NCI-H345 treated with DMSO at 0.1 percent for 48 hours (cell line): ENCODE data around the gene PPM1B.
"Not testable (repeated sequence)": the region's sequence is repeated elsewhere in the genome, so short reads cannot be mapped to it uniquely, and the experiment has no call there.

ENCODE experiments used
- DNase-seq: peaks from one replicate; lab custom pipeline; 2025; ENCODE audit not compliant: unreplicated experiment; lab: John Stamatoyannopoulos, UW

PPM1B gene

GRCh38 chr2:44246840-44247369, 78.2 kb downstream of the PPM1B start:
- DNase-seq, result no peak

- no peak for DNase-seq
Measured at GRCh38 chr2:44247924-44248323, 79.2 kb downstream of the PPM1B start.

DNA sequence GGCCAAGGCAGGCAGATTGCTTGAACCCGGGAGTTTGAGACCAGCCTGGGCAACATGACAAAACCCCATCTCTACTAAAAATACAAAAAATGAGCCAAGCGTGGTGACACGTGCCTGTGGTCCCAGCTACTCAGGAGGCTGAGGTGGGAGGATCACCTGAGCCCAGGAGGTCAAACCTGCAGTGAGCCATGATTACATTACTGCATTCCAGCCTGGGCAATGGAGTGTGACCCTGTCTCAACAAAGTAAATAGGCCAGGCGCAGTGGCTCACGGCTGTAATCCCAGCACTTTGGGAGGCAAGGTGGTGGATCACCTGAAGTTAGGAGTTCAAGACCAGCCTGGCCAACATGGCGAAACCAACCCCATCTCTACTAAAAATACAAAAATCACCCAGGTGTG, 80.6 kb downstream of the PPM1B start:
- not testable (repeated sequence) for DNase-seq

- DNase-seq, result no peak
Measured at GRCh38 chr2:44250376-44250775, 81.7 kb downstream of the PPM1B start.

GRCh38 chr2:44254023-44254422, 85.3 kb downstream of the PPM1B start:
- DNase-seq, result no peak

- DNase-seq, result not testable (repeated sequence)
Measured at GRCh38 chr2:44255704-44256103, 87.0 kb downstream of the PPM1B start.

- not testable (repeated sequence) for DNase-seq
Measured at GRCh38 chr2:44257802-44258201, 89.1 kb downstream of the PPM1B start.

GRCh38 chr2:44267269-44267795, 98.7 kb downstream of the PPM1B start:
- no peak for DNase-seq

- DNase-seq, result no peak
Measured at GRCh38 chr2:44267796-44268648, 99.3 kb downstream of the PPM1B start.

GRCh38 chr2:44269831-44270230, 101.2 kb downstream of the PPM1B start:
- no peak for DNase-seq

DNA sequence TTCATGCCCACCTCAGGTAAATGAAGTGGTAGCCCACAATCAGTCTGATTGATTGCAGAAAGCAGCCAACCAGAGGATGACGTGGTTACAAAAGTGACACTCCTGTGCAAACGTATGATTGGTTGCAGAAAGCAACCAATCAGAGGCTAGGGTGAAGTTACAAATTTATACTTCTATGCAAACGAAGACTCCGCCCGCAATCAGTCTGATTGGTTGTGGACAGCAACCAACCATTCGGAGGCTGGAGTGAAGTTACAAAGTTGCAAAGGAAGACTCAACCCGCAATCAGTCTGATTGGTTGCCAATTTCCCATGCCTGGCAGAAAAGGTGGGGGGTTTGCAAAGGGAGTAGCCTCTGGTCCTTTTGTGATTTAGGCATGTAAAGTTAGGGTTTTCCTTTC, 102.6 kb downstream of the PPM1B start:
- no peak for DNase-seq

DNA sequence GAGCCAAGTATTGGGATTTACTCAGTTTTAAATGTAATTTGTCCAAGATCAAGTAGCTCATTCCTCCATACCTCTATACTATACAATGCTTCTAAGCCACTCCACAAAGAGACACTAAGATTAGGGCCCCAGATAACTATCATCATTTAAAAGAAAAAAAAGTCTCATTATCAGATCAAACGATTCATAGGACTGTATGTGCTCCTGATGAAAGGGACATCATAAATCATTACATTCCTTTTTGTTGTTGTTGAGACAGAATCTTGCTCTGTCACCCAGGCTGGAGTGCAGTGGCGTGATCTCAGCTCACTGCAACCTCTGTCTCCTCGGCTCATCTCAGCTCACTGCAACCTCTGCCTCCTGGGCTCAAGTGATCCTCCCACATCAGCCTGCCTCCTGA, 104.4 kb downstream of the PPM1B start:
- DNase-seq, result no peak

GRCh38 chr2:44273596-44273995, 104.9 kb downstream of the PPM1B start:
- no peak for DNase-seq

DNA sequence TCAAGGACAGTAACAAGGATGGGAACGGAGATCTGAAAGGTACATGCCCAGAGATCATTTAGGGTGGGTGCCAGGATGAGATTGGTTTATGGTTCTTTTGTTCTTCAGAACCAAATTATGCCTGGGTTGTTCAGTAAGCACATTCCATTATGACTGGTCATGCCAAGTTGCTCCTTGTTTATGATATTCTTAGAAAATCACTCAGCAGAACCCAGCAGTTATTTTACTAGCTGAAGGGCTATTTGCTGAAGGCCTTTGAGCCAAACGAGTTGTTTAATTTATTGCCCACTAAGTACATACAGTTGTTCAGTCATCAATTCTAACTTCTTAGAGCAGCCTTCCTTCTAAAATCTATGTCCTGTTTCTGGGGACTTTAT, 107.2 kb downstream of the PPM1B start:
- no peak for DNase-seq

DNA sequence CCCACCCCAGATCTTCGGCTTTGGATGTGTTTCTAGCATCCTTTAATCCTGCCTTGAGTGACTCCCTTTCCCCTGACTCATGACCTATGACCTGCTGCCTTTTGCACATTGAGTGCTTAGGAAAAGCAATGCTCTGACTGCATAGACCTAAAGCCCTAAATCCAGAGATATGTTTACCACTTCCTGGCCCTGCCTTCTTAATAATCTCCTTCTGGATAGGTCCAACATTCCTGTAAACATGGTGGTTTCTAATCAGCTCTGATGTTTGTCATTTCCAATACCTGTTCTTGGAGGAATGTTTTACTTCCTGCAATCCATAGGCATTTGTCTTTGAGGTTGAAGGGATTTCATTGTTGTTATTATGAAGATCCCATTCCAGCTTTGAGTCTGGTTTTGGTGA, 108.9 kb downstream of the PPM1B start:
- DNase-seq, result no peak

- DNase-seq, result no peak
Measured at GRCh38 chr2:44280869-44281268, 112.2 kb downstream of the PPM1B start.
